ENCODE data around the gene PHLPP2.
"Not testable (repeated sequence)": the region's sequence is repeated elsewhere in the genome, so short reads cannot be mapped to it uniquely, and the experiment has no call there.

Gene PHLPP2

DNA sequence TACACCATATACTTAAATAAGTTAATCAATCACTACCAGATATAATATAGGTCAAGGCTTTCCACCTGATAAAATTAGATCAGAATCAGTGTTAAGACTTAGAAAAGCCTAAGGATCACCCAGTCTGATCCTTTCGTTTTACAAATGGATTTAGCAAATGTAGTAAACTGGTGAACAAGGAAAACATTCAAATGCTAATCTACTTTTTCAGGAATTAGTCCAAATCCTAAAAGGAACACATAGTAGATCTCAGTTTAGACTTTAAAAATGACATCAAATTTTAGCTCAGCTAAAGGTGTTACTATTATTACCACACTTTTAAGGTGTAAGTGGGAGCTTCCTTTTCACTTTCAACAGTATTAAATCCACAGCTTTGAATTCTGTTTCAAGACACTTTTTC, 12.0 kb downstream of the PHLPP2 start:
- no peak for DNase-seq (ENCODE audit: low spot score)

DNA sequence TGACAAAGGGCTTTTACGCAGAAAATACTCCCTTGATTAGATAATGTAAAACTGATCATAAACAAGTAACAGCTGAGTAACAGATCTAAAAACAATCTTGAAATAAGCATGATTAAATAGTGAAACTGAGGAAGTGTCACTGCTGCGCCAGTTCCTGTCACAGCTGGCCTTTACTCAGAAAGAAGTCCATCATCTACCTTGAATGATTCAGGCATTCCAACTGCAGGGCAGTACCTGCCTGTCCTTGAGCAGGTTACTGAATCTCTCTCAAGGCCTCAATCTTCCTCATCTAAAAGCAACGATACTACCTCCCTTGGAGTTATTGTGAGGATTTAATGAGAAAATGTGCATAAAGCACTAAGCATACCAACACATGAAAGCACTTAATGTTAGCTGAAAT, 12.7 kb downstream of the PHLPP2 start:
- no peak for DNase-seq (ENCODE audit: low spot score)

DNA sequence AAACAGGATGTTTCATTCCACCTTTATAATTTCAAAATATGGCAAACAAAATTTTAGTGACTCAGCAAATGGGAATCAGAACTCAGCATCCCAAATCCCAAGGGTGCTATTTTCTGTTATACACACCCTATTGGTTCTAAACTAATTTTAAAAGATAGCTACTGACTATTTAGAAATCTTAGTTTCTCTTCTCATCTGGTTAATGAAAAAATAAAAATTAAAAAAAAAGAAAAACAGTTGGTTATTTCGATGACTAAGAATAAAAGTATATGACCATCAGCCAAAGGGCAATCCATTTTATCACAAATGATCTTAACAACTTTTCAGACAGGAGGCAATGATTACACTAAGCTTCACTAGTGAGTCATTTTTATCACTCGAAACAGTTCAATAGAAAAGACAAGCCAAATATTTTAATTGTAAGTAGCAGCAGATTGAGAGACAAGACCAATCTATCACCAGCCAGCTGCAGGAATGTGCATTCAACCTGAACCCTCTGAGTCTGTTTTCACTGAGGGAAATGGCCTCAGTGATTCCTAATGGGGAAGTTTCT, 15.2 kb downstream of the PHLPP2 start:
- no peak for DNase-seq (ENCODE audit: low spot score)

DNA sequence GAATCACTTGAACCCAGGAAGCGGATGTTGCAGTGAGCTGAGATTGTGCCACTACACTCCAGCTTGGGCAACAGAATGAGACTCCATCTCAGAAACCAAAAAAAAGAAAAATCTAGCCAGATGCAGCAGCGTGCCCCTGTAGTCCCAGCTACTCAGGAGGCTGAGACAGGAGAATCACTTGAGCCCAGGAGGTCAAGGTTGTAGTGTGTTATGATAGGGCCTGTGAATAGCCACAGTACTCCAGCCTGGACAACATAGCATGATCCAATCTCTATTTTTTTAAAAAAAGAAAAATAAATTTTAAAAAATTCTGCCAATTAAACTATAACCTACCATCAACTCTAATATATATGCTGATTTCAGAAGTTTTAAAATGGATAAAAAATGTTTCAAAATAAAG, 15.8 kb downstream of the PHLPP2 start:
- DNase-seq (ENCODE audit: low spot score), result no peak

DNA sequence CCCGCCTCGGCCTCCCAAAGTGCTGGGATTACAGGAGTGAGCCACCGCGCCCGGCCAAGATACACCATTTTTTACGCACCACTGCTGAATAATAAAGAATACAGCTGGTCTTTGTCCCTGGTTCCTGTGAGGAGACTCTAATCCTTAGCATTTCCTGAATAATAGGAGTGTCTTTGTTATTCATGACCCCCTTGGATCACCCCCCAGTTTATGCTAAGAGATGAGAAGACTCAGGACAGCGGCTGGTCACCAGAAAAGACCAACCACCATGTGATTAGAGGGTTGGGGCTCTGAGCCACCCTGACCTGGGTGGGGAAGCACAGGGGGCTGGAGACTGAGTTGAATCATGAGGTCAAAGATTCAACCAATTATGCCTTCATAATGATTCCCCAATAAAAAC, 17.3 kb downstream of the PHLPP2 start:
- no peak for DNase-seq (ENCODE audit: low spot score)

DNA sequence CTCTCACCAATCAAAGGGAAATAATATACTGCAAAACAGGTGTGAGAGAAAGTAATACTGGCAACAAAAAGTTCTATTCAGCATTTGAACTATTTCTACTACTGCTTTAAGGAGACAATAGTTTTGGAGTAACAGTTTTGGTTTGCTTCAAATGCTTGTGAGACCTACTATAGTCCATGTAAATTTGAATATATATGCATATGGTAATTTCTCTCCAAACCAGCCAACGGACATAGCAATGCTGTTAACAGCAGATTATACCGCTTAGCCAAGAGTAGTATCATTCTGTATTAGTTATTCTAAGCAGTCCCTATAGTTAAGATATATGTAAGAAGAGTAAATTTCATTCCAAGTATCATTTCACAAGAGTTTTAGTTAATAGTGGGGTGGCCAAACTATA, 18.5 kb downstream of the PHLPP2 start:
- DNase-seq (ENCODE audit: low spot score), result no peak

DNA sequence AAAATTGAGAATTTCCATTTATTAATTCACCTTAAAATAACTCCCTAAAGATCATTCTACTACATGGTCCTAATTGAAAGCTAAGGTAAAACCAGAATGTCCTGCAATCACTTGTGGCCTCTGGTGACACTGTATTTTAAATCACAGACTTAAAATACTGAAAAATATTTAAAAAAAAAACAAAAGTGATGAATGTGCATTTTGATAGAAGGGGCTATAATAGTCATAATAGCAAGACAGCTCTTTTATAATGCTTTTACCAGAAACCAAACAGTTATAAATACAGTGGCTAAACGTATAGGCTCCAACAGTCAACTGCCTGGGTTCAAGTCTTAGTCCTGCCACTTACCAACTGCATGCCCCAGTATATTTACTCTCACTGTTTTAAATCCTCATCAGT, 21.2 kb downstream of the PHLPP2 start:
- DNase-seq (ENCODE audit: low spot score), result no peak

DNA sequence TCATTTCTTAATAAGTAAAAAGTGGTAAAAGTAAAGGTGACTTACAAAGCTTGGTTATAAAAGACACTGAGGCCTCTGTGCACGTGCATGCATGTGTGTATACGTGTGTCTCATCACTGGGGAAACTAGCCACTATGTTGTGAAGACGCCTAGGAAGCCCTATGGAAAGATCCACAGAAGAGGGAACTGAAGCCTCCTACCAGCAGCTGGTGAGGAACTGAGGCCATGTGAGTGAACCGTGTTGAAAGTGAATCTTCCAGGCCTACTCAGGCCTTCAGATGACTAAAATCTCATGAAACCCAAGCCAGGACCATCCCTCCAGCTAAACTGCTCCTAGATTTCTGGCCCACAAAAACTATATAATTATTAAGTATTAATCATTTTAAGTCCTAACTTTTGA, 23.7 kb downstream of the PHLPP2 start:
- no peak for DNase-seq (ENCODE audit: low spot score)

DNA sequence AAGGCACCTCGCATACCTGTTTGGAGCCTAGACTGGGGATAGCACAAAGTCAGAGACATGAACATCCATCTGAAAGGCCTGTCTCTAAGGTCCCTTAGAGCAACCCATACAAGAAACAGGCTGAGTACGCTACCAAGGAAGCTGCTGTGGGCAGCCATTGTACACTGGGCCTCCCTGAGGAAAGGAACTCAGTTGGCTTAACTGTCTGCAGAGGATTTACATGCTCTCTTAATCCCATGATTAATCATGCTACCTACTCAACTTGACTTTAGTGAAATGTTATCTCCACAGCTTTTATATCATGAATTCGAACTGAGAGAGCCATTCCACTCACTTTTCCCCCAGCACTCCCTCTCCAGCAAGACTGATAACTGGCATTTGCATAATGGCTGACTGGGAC, 26.0 kb downstream of the PHLPP2 start:
- no peak for DNase-seq (ENCODE audit: low spot score)

DNA sequence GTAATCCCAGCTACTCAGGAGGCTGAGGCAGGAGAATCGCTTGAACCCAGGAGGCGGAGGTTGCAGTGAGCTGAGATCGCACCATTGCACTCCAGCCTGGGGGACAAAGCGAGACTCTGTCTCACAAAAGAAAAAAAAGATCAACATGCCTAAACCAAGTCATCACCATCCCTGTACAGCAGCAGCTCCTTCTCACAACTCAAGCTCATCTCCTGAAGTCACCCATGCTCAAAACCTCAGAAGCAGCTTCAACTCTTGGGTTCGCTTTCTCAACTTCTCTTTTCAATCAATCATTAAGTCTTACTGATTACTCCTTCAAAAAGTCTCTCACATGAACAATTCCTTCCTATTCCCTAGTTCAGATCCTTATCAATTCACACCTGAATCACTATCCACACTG, 31.3 kb downstream of the PHLPP2 start:
- DNase-seq (ENCODE audit: low spot score), result no peak

DNA sequence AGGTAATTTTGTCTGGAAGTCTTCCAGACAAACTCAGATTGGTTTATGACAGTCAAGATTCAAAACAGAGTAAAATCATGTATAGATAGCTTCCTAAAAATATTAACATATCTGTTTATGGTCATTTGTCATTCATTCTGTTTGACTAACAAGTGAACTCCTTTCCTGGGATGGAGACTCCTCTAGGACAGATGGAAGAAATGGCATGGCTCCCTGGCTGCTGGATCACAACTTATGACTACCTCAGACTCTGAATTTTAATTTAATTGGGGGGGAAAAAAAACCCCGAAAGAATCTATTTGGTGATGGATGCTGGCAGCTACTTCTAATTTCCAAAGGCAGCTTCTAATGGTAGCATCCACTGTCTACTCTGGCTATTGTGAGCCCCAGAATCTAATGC, 34.6 kb downstream of the PHLPP2 start:
- DNase-seq (ENCODE audit: low spot score), result no peak

DNA sequence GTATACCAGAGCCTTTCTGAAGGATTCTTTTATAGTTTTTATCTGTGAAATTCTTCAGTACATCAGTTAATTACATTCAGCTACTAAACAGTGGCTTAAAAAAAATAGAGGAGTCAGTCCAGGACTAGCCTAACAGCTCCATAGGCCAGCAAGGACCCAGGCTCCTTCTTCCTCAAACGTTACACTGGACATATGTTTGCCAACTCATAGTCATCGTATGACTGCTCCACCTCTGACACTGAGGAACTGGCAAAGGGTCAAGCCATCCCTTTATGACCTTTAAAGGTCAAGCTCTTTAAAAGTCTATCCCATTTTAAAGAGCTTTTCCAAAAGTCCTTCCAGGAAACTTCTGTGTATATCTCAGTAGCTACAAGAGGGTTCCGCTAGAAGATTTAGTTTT, 36.6 kb downstream of the PHLPP2 start:
- DNase-seq (ENCODE audit: low spot score), result no peak

DNA sequence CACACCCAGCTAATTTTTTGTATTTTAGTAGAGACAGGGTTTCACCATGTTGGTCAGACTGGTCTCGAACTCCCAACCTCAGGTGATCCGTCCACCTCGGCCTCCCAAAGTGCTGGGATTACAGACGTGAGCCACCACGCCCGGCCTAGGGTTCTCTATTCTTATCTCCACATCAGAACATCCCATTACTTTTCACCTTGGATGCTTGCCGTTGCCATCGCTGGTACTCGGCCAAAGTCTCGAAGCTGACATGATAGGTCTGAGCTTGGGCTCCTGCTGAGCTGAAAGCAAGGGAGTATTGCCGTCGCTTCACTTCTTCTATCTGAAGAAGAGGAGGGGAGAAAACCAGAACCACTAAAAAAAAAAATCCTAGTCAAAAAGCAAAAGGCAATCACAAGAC, 40.2 kb downstream of the PHLPP2 start:
- DNase-seq (ENCODE audit: low spot score), result not testable (repeated sequence)

DNA sequence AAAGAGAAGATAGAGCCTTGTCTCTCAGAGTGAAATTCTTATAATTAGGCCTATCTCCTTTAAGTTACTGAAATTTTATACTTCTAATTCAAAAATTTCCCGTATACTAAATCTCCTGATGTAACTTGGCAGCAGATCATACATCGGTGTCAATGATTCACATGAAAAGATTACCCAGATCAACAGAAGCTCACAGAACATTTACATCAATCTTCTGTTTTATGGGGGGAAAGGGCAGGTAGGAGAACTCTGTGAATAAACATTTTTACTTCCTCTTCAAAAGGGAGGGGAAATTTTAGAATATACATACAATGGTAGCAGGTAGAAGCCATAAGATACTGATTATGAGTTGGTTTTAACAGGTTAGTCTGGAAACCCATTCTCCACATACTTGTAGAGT, 43.1 kb downstream of the PHLPP2 start:
- DNase-seq (ENCODE audit: low spot score), result no peak

DNA sequence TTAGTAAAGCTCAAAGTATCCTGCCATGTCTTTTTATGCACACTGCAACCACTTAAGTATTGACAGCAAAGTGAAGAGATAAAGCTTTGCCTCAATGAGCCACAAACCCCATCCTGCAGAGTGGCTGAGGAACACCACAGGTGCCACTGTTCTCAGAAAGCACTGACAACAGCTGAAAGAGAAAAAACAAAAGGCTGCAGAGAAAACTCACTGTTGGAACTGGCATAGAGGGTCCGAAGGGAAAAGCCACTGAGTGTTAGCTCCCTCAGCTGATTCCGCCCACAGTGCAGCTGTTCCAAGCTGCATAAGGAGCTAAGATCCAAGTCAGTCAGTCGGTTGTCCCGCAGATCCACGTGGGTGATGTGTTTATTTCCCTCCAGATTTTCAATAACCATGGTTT, 48.3 kb downstream of the PHLPP2 start:
- no peak for DNase-seq (ENCODE audit: low spot score)

DNA sequence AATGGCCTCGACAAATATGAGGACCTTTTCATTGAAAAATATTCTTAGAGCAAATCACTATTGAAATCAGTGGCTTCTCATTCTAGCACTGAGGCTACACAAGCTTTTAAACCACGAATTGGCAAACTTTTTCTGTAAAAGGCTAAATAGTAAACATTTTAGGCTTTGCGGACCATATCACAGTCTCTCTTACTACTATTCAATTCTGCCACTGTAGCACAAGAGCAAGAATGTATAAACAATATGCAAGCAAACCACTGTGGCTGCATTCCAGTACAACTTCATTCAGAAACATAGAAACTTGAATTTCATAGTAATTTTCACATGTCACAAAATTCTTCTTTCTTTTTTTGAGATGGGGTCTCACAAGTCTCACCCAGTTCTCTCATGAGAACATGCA, 49.1 kb downstream of the PHLPP2 start:
- DNase-seq (ENCODE audit: low spot score), result no peak

DNA sequence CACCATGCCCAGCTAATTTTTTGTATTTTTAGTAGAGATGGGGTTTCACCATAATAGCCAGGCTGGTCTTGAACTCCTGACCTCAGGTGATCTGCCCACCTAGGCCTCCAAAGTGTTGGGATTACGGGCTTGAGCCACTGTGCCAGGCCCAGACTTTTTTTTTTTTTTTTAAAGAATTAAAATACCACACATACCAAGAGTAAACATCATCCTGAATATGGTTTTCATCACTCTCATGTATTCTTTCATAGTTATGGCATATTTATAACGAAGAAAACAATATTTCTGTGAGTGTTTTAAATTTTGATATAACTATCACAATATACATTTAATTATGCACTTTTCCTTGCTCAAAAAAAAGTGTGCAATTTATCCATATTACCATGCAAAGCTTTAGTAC, 50.3 kb downstream of the PHLPP2 start:
- DNase-seq (ENCODE audit: low spot score), result no peak

DNA sequence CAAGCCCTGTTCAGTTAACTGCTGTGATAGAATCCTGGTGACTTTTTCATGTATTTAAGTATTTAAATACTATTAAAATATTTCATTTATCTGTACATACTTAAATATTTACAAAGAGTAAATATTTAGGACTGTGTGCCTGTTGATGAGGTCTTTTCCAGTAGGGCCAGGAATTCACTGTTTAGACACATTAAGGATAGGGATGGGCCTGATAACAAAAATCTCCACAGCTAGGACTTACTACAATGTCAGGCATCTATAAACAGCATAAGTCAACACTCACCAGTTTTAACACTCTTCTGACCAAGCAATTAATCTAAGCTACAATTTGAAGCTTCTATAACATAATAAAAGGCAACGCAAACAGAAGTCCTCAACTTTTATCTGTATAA, 50.9 kb downstream of the PHLPP2 start:
- no peak for DNase-seq (ENCODE audit: low spot score)

DNA sequence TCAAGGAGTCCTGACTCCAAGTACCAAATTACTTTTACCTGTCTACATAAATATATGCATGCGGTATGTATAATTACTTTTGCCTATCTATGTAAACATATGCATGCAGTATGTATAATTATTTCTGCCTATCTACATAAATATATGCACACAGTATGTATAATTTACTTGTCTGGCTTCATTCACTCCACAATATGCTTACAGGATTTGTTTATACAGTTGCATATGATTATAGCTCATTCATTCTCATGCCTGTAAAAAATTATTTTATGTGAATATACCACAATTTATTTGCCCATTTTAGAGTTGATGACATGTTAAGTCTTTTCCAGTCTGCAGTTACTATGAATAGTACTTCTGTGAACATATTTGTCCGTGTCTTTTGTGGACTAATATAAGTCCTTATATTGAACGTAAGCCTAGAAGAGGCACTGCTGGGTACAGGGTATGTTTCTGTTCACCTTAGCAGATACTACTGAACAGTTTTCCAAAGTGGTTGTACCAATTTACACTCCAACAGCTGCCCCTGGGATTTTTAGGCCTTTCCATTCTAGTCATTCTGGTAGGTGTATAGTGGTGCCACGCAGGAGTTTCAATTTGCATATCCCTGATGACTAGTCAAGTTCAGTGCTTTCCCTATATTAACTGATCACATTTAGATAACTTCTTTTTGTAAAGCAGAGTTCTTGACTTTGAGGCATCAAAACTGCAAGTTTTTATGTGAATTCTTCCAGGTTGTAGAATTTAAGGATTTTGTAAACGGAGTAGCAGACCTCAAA, 51.5 kb downstream of the PHLPP2 start:
- DNase-seq (ENCODE audit: low spot score), result no peak

DNA sequence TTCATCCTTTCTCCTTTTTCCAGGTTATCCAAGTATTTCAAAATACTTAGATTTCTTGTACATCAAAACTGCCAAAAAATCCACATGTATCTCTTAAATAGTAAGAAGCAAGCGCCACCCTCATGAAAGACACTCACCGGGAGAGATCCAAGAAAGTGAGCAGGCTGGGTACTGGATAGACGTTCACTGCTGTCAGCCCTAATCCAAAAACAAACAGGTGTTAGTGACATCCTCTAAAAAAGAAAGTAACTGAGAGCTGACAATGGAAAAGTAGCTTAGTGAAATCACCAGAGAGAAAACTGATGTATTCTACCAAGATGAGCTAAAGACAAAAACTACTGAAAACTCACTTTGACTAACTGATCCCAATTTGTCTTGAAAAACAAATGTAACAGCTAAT, 52.4 kb downstream of the PHLPP2 start:
- DNase-seq (ENCODE audit: low spot score), result no peak

DNA sequence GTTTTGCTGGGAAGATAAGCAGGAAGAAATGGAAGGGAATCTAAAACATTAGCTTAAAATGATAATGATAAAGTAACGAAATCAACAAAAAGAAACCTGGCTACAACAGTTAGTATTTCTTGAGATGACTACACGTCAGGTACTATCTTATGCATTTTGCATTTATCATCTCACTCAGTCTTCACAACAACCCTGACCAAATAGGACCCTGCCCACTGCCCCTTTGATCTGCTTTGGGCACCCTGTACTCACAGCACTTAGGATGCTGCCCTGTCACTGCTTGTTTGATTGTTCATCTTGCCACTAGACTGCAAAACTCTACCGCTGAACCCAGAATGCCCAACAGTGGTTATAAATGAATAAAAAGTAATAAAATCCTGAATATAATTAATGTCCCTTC, 53.3 kb downstream of the PHLPP2 start:
- no peak for DNase-seq (ENCODE audit: low spot score)

DNA sequence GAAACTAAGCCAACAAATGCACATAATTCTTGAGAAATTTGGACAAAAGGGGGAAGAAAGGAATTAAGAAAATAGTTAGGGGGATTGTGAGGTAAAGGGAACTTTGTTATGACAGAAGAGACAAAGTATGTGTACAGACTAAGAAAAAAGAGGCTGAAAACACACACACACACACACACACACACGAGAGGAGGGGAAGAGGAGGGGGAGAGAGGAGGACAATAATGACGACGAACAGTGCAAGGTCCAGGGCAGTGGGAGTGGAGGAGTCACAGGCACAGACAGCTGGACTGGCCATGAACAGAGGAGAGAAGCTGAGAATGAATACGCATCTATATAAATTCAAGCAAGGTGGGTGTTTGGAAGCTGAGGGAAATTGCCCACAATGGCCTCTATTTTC, 54.0 kb downstream of the PHLPP2 start:
- no peak for DNase-seq (ENCODE audit: low spot score)

DNA sequence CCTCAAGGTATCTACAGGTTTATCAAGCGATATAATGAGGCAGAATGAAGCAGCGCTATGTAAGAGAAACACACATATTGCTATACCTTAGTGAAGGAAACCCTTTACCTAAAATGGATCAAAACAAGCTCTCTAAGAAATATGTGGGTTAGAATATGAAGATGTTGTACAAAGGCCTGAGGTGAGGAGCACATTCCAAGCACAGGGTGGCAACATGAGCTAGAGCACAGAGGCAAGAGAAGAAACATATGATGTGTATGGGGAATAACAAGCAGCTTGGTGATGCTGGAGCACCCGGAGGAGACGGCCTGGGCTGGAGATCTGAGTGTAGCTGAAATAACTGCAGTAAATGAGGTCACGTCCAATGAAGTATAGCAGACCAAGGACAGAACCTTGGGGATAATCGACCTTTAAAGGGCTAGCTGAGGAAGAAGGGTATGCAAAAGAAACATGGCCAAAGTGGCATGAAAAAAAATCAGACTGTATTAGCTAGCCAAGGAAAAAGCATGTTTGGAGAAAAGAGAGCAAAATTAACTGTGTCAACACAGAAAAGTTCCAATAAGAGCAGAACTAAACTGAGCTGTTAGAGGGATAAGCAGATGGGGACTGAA, 54.5 kb downstream of the PHLPP2 start:
- DNase-seq (ENCODE audit: low spot score), result no peak

Measured in SW480 (cell line).